ENCODE measurements around the gene SOX2.

The SOX2 gene

DNA sequence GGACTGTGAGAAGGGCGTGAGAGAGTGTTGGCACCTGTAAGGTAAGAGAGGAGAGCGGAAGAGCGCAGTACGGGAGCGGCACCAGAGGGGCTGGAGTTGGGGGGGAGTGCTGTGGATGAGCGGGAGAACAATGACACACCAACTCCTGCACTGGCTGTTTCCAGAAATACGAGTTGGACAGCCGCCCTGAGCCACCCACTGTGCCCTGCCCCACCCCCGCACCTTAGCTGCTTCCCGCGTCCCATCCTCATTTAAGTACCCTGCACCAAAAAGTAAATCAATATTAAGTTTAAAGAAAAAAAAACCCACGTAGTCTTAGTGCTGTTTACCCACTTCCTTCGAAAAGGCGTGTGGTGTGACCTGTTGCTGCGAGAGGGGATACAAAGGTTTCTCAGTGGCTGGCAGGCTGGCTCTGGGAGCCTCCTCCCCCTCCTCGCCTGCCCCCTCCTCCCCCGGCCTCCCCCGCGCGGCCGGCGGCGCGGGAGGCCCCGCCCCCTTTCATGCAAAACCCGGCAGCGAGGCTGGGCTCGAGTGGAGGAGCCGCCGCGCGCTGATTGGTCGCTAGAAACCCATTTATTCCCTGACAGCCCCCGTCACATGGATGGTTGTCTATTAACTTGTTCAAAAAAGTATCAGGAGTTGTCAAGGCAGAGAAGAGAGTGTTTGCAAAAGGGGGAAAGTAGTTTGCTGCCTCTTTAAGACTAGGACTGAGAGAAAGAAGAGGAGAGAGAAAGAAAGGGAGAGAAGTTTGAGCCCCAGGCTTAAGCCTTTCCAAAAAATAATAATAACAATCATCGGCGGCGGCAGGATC is at the start of gene SOX2:
Gene SOX2, plus strand, starts transcription at position 601 of the 811 bp plus-strand sequence. CDS start 436 bp downstream, outside the sequence.
- no peak for DNase-seq

DNA sequence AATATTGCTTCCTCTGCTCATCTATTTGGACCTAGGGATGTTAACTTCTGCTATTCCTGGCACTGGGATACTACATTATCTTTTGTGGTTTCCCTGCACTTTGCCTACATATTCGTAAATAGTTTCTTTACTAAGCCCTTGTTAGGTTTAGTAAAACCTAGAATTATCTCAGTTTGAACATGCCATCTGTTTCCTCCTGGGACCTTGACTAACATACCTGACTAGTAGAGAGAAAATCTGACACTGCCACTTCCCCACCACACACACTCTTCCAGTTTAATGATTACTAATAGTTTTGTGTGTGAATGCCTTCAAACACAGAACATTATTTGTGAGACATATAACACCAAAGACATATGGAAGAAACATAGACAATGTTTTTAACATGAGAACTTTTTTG is 28.2 kb upstream of the SOX2 start:
- no peak for DNase-seq

DNA sequence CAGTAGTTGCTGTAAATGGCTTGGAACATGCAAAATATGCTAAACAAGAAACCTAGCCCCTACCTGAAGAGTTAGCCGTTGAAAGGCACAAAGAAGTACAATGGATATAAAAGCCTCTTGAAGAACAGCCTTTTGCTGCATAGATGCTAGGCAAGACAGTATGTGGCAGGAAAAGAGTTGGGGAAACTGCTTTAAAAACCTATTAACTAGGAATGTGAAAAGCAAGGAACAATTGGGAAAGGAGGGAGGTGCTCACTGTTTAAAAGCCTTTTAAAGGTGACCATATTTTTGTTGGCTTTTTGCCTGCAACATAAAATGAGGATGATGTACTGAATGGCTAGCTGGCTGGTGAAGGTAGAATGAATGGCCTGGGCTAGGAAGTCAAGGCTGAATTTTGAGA is 24.5 kb upstream of the SOX2 start:
- no peak for DNase-seq

DNA sequence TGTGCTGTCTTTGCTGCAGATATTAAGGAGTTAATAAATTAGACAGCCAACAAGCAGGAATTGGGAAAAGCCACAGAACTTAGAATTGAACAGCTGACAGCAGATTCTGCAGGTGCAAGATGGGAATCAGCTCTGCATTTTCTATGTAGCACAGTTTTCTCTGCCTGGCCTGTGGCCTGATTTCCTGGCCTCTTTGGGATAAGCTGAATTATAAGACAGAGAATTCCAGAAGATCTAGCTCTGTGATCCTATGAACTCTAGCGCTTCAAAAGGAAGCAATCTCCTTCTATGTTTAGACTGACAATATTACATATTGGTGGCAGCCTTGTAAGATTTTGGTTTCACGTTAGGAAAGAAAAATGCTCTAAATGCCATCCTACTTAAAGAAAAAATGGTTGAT is 24.0 kb upstream of the SOX2 start:
- no peak for DNase-seq

DNA sequence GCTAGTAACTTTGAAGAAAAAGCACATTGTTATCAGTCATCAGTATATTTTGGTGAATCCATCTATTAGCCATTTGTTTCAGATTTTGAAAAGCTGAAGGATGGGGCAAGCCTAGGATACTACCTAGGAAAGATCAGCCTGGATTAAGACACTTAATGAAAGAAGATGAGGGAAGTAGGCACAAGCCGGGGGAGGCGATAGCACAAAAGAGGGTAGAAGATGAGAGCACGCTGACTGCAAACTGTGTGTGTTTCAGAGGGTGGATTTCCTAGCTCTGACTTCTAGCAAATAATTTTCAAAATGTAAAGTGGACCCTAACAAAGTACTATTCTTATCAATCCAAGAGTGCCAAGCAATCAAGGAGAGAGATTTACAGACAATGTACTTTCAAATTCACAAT is 22.2 kb upstream of the SOX2 start:
- no peak for DNase-seq

DNA sequence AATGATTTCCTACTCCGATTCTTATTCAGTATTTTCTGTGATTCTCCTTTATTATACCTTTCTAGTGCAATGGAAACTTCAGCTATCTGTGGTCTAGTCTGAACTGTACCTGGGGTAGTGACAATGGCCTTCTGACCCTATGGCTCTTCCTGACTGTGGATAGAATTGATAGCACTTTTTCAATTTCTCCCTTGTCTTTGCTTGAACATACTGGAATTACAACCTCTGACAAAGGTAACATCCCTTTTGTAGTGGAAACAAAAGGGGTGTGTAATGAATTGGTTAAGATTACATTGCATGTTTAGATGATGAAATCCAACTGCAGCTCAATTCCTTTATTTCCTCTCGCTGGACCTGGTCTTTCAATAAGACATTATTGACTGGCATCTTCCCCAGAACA is 21.0 kb upstream of the SOX2 start:
- DNase-seq = no peak

DNA sequence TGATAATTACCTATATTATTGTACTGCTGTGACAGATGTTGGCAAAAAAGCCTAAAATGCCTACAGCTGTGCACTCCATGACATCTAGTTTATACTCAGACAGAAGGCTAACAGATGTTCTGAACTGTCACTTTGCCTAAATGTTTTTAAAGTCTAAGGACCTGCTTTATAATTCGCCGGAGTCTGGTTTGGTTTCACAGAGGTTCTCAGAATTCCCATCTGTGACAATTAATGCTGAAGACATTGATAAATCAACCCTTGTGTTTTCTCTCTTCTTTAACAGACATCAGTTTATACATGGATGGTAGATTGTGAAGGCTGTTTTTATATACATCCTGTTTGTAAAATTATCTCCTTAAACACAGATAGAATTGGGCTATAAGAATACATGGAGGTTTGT is 19.8 kb upstream of the SOX2 start:
- no peak for DNase-seq

DNA sequence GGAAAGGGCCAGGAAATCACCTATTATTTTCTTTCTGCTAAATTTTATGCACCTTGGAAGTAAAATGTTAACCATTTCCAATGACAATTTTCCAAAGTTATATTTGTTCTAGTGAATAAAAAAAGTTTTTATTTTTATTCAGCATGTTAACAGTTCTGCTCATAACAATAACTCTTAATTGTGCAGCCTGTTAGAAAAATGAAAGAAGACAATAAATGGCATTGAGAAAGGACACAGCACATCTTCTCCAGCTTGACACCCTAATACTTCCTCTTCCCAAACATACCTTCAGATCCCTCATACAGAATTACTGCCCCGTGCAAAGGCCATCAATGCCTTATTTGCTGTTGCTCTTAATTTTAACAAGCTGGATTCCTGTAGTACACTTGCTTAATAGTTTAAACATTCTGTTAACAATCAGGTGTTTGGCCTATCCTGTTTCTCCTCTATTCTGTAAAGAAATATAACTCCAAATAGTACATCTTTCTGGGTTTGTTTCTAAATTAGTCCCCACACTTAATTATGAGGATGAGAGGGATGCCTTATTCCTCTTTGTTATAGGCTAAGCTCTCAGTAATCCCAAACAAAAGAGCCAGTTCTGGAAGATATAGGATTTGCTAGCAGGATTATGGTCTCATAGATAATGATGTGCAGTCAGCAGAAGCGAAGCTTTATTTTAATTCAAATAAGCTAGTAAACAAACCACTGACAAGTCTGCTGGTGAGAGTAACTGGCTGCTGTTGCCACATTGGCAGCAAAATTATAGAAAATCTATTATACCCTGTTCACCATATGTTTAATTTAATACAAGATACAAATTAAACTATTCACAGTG is 19.2 kb upstream of the SOX2 start:
- DNase-seq = no peak

DNA sequence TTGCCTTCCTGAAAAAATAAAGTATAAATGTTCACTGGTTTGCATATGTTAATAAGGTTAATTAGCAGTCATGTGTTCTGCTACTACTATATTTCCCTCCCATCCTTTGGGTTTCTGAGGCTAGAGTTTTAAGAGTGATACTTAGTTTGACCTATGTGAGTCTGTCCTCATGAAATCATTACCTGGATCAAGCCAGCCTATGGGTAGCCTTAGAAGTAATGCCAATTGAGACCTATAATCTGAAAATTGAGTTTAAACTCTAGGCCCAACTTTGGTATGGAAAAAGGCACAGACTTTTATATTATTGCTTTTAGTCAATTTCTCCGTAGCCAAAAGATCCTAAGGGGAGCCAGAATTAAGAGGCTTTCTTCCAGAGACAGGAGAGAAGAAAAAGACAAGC is 18.4 kb upstream of the SOX2 start:
- DNase-seq = no peak

DNA sequence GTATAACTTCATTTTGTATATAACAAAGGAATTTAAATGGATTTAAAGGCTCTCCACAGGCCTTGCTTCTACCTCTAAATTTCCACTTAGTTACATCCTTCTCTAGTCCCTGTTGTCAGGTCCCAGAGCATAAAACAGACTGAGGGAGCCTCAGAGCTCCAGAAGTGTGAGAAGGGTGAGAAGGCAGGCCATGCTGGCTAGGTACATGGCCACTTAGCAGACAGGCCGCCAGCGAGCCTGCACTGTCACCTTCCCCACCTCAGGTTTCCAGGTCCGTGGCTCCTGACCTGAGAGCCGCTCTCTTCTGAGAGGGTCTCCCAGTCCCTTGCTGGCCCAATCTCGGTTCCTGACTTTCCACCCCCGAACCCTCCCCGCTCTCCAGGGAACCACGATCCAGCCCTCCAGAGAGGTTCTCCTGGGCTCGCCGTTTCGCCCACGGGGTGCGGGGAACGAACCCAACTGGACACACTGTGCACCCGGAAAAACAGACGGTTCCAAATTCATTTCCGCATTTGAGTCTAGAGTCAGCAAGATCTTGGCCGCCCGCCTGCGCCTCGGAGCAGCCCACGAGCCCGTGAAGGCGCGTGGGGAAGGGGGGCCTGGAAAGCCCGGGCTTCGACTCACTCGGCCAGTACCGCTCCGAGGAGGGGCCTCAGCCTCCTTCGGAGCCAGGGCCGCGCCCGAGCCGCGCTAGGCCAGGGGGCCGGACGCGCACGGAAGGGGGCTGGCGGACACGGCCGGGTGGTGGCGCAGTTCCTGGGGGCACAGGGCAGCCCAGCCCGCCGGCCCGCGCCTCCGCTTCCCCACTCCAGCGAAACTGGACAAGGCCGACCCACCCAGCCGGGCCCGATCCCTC is 16.7 kb upstream of the SOX2 start:
- no peak for DNase-seq

DNA sequence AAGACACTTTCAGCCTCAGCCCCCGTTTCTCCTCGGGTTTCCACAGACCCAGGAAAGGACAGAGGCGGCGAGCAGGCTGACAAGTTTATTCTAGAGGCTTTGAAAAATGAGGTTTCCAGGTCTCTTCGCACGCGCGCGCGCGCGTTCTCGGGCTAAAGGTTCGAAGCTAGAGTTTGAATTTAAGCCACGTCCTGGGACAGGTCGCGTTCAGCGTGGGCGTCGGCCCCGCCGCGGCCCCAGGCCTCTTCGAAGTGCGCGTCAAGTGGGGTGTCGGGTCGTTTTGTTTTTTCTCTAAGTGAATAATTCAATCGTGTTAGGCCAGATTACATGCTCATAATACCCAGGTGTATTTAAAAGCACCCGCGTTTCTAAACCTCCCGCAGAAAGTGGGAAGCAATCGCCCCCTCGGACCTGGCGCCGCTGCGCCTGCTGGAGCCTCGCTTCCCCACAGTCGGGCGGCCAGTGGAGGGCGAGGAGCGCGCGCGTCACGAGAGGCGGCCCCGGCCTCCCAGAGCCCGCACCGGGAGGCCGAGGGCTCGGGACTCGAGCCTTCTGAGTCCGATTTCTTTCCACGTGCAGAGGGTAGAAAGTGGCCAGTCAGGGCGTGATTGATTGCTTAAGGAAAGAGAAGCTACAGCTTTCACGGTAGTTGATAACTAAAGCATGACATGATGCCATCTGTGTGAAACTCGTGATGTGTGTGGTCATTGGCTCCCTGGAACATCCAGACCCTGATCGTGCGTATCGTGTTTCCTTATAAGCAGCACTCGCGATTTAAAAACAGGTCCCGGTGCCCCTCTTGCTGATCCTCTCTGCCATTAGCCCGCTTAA is 15.8 kb upstream of the SOX2 start:
- no peak for DNase-seq

DNA sequence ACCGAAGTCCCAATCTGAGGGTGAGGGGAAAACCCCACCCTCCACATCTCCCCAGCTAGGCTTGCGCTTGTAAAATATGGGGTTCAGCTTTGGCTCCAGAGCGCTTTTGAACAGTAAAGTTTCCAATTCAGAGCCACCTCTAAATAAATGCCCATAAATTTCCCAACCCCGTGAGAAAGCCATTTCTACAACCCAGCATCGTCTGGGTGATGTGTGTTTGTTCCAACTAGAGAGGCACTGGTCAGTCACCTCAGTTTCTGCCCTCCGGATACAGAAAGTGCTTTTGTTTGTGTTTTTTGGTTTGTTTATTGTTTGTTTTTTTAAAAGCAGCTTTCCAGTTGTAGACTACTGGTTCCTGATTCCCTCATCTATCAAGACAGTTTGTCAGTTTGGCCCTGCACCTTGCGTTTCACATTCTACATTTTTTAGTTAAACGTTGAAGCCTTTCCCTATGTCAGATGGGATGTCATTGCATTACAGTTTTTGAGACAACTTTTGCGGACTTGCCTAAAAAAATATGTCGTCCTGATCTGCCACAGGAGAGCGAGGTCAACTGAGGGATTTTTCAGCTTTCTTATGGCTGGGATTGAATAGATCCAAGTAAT is 15.0 kb upstream of the SOX2 start:
- no peak for DNase-seq

DNA sequence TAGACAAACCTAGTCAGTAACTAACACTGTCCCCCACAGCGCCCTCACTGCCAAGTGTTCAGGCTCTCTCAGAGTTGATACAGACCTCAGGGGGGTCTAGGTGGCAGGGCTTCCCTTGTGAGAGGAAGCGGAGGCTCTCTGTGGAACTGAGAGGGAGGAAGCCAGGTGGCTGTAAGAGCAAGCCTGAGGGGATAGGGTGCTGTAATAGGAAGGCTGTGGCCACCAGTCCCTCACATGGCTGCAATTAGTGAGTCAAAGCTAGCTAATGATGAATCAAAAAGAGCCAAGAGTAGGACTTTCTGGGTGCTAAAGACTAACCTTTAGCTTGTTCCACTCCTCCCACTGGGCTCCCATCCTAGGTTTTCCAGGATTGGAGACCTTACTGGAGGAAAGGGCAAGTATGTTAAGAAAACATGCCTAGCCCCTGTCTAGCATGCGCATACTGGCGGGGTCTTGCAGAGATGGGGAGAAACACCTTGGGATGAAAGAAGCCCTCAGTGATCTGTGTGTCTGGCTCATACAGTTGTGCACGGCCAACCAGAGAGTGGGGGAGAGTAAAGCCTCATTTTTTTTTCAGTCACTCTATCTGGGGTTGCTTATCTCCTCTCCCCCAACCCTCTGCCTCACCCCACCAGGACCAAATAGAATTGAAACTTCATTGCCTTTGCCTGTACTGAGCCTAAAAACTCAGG is 13.3 kb upstream of the SOX2 start:
- no peak for DNase-seq

DNA sequence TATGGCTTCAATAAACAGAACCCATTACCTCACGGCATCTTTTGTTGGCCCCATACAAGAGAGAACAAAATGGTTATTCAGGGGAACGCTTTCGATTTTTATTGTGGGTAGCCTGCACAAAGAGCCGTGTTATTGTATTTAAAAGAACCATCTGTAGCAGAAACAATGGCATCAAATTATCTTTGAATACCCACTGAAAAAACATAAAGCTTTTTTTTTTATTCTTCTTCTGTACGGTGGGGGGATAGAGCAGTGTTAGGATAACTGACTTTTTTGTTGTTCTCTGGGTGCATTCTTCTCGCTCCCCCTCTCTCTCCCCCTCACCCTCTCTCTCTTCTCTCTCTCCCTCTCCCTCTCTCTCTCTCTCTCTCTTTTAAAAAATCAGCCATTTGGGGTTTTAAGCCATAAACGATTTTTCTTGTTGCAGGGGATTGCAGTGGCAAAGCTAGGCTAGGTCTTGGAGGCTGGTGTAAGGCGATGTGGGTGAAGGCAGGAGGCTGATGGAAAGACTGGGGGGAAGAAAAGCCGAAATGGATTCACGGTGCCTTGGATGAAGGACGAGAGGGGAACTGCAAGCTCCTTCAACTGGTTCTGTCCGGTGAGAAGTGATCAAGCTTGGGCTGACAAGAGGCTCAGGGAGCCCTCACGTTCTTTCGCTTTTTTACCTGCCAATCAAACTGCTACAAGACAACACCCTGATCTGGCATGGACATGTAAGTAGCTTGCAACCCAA is 12.4 kb upstream of the SOX2 start:
- DNase-seq = no peak

DNA sequence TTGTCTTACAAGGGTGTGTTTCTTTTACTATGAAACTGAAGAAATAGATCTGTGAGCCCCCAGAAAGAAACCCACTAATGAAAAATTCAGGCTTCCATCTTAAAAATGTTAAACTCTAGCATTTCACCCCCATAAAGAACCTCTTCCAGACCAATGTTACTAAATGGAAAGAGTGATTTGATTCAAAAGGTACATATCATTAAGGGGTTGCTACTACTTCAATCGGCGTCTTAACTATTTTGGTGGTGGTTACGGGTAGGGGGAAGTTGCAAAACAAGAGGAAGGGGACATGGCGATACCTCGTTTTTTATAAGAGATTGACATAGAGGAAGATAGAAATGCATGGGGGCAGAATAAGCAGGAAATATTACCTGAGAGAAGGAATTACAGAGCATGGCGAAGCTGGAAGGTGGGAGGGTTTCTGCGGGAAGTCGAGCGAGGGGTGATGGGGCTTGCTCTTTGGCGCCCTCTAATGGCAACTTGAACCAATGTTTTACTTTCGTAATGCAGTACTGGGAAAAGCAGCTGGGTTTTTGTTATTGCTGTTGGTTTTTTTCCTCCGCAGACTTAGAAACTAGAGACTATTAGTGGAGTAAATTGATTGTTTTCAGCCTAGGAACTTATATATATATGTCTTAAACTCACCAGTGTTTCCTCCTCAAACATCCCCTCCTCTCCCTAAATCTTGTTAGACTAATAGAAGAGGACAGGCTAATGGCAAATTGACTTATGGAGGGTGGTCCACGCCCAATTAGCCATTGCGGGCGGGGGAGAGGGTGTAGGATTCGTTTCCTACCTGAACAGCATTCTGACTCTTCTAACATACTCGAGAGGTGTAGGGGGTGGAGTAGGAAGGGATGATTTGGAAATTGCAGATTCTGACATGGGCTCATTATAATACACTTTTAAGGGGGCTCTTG is 11.3 kb upstream of the SOX2 start:
- peak; percentile 37 for DNase-seq

DNA sequence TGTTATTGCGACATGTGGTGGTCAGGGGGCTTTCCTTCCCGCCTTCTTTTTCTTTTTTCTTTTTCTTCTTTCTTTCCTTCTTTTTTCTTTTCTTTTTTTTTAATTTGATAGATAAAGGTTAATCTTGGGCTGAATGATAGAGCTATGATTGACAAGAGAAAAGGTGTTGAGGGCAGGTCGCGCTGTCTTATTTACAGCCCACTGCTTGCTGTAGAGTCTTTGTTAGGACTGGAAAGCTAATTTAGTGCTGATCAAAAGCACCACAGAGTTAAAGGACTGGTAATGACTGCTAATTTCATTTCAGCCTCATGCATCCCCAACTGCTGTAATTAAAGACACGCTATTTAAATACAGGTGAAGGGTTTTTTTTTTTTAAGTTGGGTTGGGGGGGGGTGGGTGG is 10.6 kb upstream of the SOX2 start:
- DNase-seq = no peak

DNA sequence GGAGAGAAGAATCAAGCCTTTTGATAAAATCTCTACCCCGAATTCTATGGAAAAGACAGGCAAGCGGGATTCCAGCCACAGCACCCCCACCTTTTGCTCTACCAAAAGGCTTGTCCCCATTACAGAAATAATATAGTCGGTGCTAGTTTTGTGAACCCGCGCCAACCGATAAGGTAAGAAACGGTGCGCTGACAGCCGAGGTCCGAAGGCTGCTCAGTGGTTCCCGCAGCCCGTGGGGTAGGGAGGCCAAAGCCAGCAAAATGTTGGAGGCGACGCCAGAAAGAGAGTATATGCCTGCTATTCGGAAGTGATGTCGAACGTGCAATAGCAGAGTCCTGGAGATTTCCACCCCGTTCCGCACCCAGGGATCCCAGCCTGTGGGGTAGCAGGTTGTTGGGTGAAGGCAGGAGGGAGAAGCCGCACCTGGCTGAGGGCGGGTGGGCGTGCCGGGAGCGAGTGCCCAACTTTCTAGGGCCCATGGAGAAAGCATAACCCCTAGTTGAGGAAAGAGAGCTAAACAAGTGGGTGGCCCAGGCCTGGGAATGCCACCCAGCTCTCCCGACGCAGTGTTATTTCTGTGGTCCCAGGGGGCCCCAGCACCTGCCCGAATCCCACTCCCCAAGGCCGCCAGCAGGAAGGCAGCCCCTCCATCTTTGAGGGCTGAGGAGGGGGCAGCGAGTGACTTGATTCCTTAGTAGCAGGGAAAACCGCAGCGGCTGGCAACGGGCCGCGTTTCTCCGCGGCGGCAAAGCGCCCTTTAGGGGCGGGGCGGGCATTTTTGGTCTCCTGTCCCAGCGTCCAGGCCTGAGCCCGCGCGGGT is 7.9 kb upstream of the SOX2 start:
- DNase-seq = no peak

DNA sequence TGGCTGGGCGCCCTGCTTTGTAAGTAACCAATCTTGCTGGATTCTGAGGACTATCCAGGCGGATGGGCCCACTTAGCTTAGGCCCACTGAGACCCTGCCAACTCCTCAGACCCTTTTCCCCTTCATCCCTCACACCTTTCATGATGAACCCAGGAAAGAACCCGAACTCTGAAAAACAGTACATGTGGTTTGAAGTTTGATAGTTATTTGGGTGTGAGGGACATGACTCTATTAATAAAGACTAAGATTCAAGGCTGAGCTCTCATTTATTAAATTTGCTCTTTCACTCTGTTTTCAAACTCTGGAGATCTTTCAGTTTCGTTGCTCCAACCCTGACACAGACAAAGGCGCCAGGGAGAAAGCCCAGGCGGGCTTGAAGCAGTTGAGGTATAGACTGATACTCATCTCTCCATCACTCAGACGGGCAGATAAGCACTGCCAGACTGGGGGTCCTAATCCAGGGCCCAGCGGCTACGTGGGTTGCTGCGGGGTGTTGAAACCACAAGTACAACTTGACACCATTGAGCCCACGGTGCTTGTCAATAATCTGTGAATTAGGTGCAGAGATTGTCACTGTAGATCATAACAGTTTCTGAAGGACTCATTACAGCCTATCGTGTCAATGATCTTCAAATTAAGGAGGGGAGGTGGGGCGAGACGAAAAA is 7.2 kb upstream of the SOX2 start:
- no peak for DNase-seq

All from KG1 (cell line).